Activated T-cell treated with anti-CD3 and anti-CD28 coated beads, Interleukin-2, amount 50 U/mL, for 72 hours (primary cell): ENCODE results near the gene PCDHA7. TPM values are rescaled to one million over a fixed set of nuclear protein-coding genes. Genes with fewer than 3 reads are reported as not detected.

Source experiments
- ATAC-seq, 2 donors: fragments of 150-1000 bp; cut with Tn5 transposase; replicated peaks in 1 of 2; 2 replicates each; pipeline ENCODE4 v1.10.0; 2021; ENCODE audit warnings: moderate library complexity in 2 of 2, mild to moderate bottlenecking in 1 of 2
- DNase-seq, 2 donors: peaks; one replicate each; pipeline ENCODE4 v3.0.0; 2021 to 2022; ENCODE audit warnings: mixed read lengths in 1 of 2
- H3K27ac Mint-ChIP-seq: one replicate; pipeline ENCODE4 v1.8.0; 2022; ENCODE audit warnings: mild to moderate bottlenecking, moderate library complexity, mixed read lengths
- H3K27me3 Mint-ChIP-seq: one replicate; pipeline ENCODE4 v1.8.0; 2022; ENCODE audit warnings: low read depth, mixed read lengths
- H3K36me3 Mint-ChIP-seq, 2 donors: one replicate each; pipeline ENCODE4 v1.8.0; 2022; ENCODE audit warnings: mixed read lengths in 2 of 2, mild to moderate bottlenecking in 1 of 2; ENCODE audit not compliant: insufficient read depth in 2 of 2
- H3K4me1 Mint-ChIP-seq: one replicate; pipeline ENCODE4 v1.8.0; 2022; ENCODE audit warnings: low read depth, mixed read lengths
- H3K4me3 Mint-ChIP-seq, 2 donors: one replicate each; pipeline ENCODE4 v1.8.0; 2022; ENCODE audit warnings: mild to moderate bottlenecking in 2 of 2, mixed read lengths in 2 of 2, moderate library complexity in 2 of 2
- H3K9me3 Mint-ChIP-seq, 2 donors: one replicate each; pipeline ENCODE4 v1.8.0; 2022; ENCODE audit warnings: mixed read lengths in 2 of 2
- total RNA-seq, 2 donors: library from RNA; stranded (reverse); gene quantifications; one replicate each; pipeline ENCODE4 v1.2.3, GENCODE V29; 2022

The PCDHA7 gene
- total RNA-seq, 2 donors from 2014 or later = not detected

- ATAC-seq = no peak
- Mint-ChIP-seq H3K9me3 (peaks cover 4 to 9% of the 10 kb centered on the region in 2 donors), H3K27ac (no peak overlapping the region)
These were observed 48.5 kb downstream of the PCDHA7 start for GRCh38 chr5:140882591-140882899.

GRCh38 chr5:140883373-140883772, 49.3 kb downstream of the PCDHA7 start:
- Mint-ChIP-seq H3K4me3 (no peak overlapping the region), H3K27me3 (peaks cover 14% of the 10 kb centered on the region), H3K9me3 (peaks cover 4 to 9% of the 10 kb centered on the region in 2 donors), H3K27ac (no peak overlapping the region), H3K36me3 (peaks cover 6 to 10% of the 10 kb centered on the region in 2 donors), H3K4me1 (no peaks in the 10 kb centered on the region)
- ATAC-seq (no peak), DNase-seq (no peak)

More at GRCh38 chr5:140882591-140882899, 48.5 kb downstream of the PCDHA7 start:
- H3K36me3 Mint-ChIP-seq = peaks cover 6 to 11% of the 10 kb centered on the region in 2 donors
- DNase-seq = no peak
- H3K4me3 Mint-ChIP-seq = no peak overlapping the region
- H3K4me1 Mint-ChIP-seq = no peaks in the 10 kb centered on the region
- peaks cover 14% of the 10 kb centered on the region for H3K27me3 Mint-ChIP-seq

- peaks cover 4 to 6% of the 10 kb centered on the region in 2 donors for H3K9me3 Mint-ChIP-seq
- no peak overlapping the region for H3K4me3 Mint-ChIP-seq
- no peak overlapping the region for H3K27ac Mint-ChIP-seq
- no peaks in the 10 kb centered on the region for H3K4me1 Mint-ChIP-seq
- H3K36me3 Mint-ChIP-seq = peaks cover 6 to 8% of the 10 kb centered on the region in 2 donors
- H3K27me3 Mint-ChIP-seq = peaks cover 14% of the 10 kb centered on the region
- ATAC-seq (no peak), DNase-seq (no peak)
These were observed 50.0 kb downstream of the PCDHA7 start for GRCh38 chr5:140883927-140884697.

Other genes with a start within 250 kb of the PCDHA7 start
- under 1 TPM in 1 of 2 donors, not detected in 1; 0.41 TPM for gene CD14, start 201.1 kb upstream of the PCDHA7 start, total RNA-seq
- 10 to 100 TPM; 31.8 to 35.0 TPM for gene TMCO6, start 194.8 kb upstream of the PCDHA7 start, total RNA-seq
- gene NDUFA2, start 186.6 kb upstream of the PCDHA7 start, total RNA-seq = 10 to 100 TPM; 43.3 to 51.6 TPM
- 100 to 1,000 TPM; 121 to 129 TPM for gene IK, start 186.4 kb upstream of the PCDHA7 start, total RNA-seq
- gene WDR55, start 169.4 kb upstream of the PCDHA7 start, total RNA-seq = 10 to 100 TPM; 24.3 to 30.2 TPM
- 1 to 10 TPM; 3.7 to 4.6 TPM for gene DND1, start 160.7 kb upstream of the PCDHA7 start, total RNA-seq
- gene HARS1, start 142.9 kb upstream of the PCDHA7 start, total RNA-seq = 10 to 100 TPM; 78.4 to 85.1 TPM
- gene HARS2, start 142.8 kb upstream of the PCDHA7 start, total RNA-seq = 10 to 100 TPM; 31.2 to 31.3 TPM
- gene ZMAT2, start 133.8 kb upstream of the PCDHA7 start, total RNA-seq = 10 to 100 TPM; 44.9 to 53.7 TPM
- not detected for gene PCDHA1, start 48.1 kb upstream of the PCDHA7 start, total RNA-seq
- not detected for gene PCDHA2, start 39.4 kb upstream of the PCDHA7 start, total RNA-seq
- not detected for gene PCDHA3, start 33.2 kb upstream of the PCDHA7 start, total RNA-seq
- gene PCDHA4, start 27.2 kb upstream of the PCDHA7 start, total RNA-seq = not detected
- not detected for gene PCDHA5, start 12.7 kb upstream of the PCDHA7 start, total RNA-seq
- not detected for gene PCDHA6, start 6.3 kb upstream of the PCDHA7 start, total RNA-seq
- not detected for gene PCDHA8, start 6.9 kb downstream of the PCDHA7 start, total RNA-seq
- not detected for gene PCDHA9, start 14.1 kb downstream of the PCDHA7 start, total RNA-seq
- not detected for gene PCDHA10, start 21.6 kb downstream of the PCDHA7 start, total RNA-seq
- not detected for gene PCDHA11, start 34.7 kb downstream of the PCDHA7 start, total RNA-seq
- gene PCDHA12, start 41.0 kb downstream of the PCDHA7 start, total RNA-seq = not detected
- not detected for gene PCDHA13, start 47.9 kb downstream of the PCDHA7 start, total RNA-seq
- not detected for gene PCDHAC1, start 92.0 kb downstream of the PCDHA7 start, total RNA-seq
- not detected for gene PCDHAC2, start 132.2 kb downstream of the PCDHA7 start, total RNA-seq
- gene PCDHB1, start 217.1 kb downstream of the PCDHA7 start, total RNA-seq = not detected